Stimulated activated CD4-positive, alpha-beta T cell treated with anti-CD3 and anti-CD28 coated beads, Interleukin-1b, Interleukin-23, amount 100 ng/mL, for 48 hours (primary cell): ENCODE measurements around the gene TRIM15.
"Not testable (repeated sequence)": the region's sequence is repeated elsewhere in the genome, so short reads cannot be mapped to it uniquely, and the experiment has no call there.

Source experiments
- DNase-seq: peaks from one replicate; pipeline ENCODE4 v3.0.0-alpha.2; 2020

Gene TRIM15

GRCh38 chr6:30163918-30164654 is 740 bp downstream of the TRIM15 start:
- no peak for DNase-seq

- no peak for DNase-seq
These were observed 1.4 kb downstream of the TRIM15 start for GRCh38 chr6:30164714-30165113.

GRCh38 chr6:30165238-30165637 is 1.9 kb downstream of the TRIM15 start:
- DNase-seq, result not testable (repeated sequence)

- no peak for DNase-seq
These were observed 3.8 kb downstream of the TRIM15 start for GRCh38 chr6:30167101-30167500.

GRCh38 chr6:30168741-30169140 is 5.4 kb downstream of the TRIM15 start:
- no peak for DNase-seq

GRCh38 chr6:30169658-30170614 is 6.6 kb downstream of the TRIM15 start:
- no peak for DNase-seq

- DNase-seq, result no peak
These were observed 8.5 kb downstream of the TRIM15 start for GRCh38 chr6:30171677-30172471.

- DNase-seq, result no peak
These were observed 9.3 kb downstream of the TRIM15 start for GRCh38 chr6:30172681-30173080.

- no peak for DNase-seq
These were observed 12.4 kb downstream of the TRIM15 start for GRCh38 chr6:30175765-30176164.

- DNase-seq, result no peak
These were observed 15.5 kb downstream of the TRIM15 start for GRCh38 chr6:30178837-30179236.

- DNase-seq, result no peak
These were observed 16.8 kb downstream of the TRIM15 start for GRCh38 chr6:30180145-30180544.

GRCh38 chr6:30184417-30185031 is 21.2 kb downstream of the TRIM15 start:
- no peak for DNase-seq

- no peak for DNase-seq
These were observed 22.6 kb downstream of the TRIM15 start for GRCh38 chr6:30185846-30186484.

- DNase-seq, result no peak
These were observed 25.2 kb downstream of the TRIM15 start for GRCh38 chr6:30188541-30188940.

- DNase-seq, result no peak
These were observed 28.7 kb downstream of the TRIM15 start for GRCh38 chr6:30192076-30192475.

- no peak for DNase-seq
These were observed 31.7 kb downstream of the TRIM15 start for GRCh38 chr6:30194797-30195690.

GRCh38 chr6:30195951-30196350 is 32.6 kb downstream of the TRIM15 start:
- DNase-seq, result no peak

GRCh38 chr6:30196376-30196775 is 33.0 kb downstream of the TRIM15 start:
- DNase-seq, result no peak

GRCh38 chr6:30198166-30199084 is 35.1 kb downstream of the TRIM15 start:
- no peak for DNase-seq
